ENCODE measurements around the gene NCKAP1. TPM values are rescaled to one million over a fixed set of nuclear protein-coding genes. Genes with fewer than 3 reads are reported as not detected.
"Not testable (repeated sequence)": the region's sequence is repeated elsewhere in the genome, so short reads cannot be mapped to it uniquely, and the experiment has no call there.

The NCKAP1 gene
- total and polyA plus RNA-seq, 12 donors, result 26.8 to 134 (median 104) TPM

DNA sequence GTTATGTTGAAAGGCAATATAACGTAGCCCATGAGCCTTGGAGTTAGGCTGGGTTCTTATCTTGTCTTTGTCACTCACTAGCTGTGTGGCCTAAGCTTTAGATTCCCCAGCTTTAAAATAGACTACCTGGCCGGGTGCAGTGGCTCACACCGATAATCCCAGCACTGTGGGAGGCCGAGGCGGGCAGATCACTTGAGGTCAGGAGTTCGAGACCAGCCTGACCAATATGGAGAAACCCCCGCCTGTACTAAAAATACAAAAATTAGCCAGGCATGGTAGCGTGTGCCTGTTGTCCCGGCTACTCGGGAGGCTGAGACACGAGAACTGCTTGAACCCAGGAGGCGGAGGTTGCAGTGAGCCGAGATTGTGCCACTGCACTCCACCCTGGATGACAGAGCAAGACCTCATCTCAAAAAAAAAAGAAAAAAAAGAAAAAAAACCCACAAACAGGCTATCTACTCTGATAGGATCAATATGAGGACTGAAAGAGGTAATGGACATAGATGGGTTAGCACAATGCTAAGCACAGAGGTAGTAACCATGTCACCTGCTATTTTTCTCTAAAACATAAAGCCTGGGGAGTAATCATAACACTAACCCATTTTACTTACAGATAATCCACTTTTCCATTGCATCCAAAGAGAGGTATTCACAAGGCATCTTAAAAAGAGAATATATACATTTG, 43.9 kb downstream of the NCKAP1 start:
- Histone ChIP-seq H3K36me3 (replicated peaks in 1 of 2) (peaks cover 0 to 8% of the 10 kb centered on the region in 2 donors), H3K27ac (no peak overlapping the region), H3K9me3 (replicated peaks in 1 of 3) (no peaks in the 10 kb centered on the region), H3K4me3 (no peak overlapping the region), H3K4me1 (replicated peaks in 1 of 2) (no peaks in the 10 kb centered on the region), H3K27me3 (no peaks in the 10 kb centered on the region)
- no peak for DNase-seq
- TF ChIP-seq, protein P1, sequence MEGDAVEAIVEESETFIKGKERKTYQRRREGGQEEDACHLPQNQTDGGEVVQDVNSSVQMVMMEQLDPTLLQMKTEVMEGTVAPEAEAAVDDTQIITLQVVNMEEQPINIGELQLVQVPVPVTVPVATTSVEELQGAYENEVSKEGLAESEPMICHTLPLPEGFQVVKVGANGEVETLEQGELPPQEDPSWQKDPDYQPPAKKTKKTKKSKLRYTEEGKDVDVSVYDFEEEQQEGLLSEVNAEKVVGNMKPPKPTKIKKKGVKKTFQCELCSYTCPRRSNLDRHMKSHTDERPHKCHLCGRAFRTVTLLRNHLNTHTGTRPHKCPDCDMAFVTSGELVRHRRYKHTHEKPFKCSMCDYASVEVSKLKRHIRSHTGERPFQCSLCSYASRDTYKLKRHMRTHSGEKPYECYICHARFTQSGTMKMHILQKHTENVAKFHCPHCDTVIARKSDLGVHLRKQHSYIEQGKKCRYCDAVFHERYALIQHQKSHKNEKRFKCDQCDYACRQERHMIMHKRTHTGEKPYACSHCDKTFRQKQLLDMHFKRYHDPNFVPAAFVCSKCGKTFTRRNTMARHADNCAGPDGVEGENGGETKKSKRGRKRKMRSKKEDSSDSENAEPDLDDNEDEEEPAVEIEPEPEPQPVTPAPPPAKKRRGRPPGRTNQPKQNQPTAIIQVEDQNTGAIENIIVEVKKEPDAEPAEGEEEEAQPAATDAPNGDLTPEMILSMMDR (IDR thresholded peaks at IDR 0.05), result no peak
- TF ChIP-seq POLR2A (IDR thresholded peaks at IDR 0.05), result no peak
- WGBS, 4 donors, result 93 to 98% (median 96%) methylated on average over 13 of the region's 13 CpGs
- intact Hi-C loops (cut with DNase I), result no loop called here

DNA sequence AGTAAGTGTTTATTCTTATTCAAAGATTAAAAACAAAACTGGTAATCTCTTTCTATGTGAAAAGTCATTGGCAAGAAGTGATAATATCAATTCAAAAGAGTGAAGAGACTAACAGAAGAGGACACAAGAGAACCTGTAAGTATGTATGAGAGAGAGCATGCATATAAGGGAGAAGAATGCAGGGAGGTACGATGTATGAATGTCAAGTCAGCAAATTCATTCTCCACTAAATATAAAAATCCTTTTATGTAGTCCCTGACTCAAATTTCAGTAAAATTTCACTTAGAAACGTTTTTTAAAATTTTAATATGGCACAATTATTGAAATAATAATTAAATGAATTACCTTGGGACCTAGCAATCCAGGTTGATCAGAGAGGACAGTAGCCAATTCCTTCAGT, 55.3 kb downstream of the NCKAP1 start:
- H3K27ac ChIP-seq, result no peak overlapping the region
- 47 to 64% (median 56%) methylated on average over 2 of the region's 2 CpGs for WGBS, 4 donors
- DNase-seq, result no peak
- no peaks in the 10 kb centered on the region for H3K4me1 ChIP-seq (replicated peaks in 1 of 2)
- H3K9me3 ChIP-seq (replicated peaks in 1 of 3), result no peaks in the 10 kb centered on the region
- H3K27me3 ChIP-seq, result no peaks in the 10 kb centered on the region
- H3K36me3 ChIP-seq (replicated peaks in 1 of 2), result peaks cover 0 to 33% of the 10 kb centered on the region in 2 donors
- intact Hi-C loops (cut with DNase I), result no loop called here
- TF ChIP-seq, protein P1 (IDR thresholded peaks at IDR 0.05), result no peak
- TF ChIP-seq POLR2A (IDR thresholded peaks at IDR 0.05), result no peak
- no peak overlapping the region for H3K4me3 ChIP-seq

DNA sequence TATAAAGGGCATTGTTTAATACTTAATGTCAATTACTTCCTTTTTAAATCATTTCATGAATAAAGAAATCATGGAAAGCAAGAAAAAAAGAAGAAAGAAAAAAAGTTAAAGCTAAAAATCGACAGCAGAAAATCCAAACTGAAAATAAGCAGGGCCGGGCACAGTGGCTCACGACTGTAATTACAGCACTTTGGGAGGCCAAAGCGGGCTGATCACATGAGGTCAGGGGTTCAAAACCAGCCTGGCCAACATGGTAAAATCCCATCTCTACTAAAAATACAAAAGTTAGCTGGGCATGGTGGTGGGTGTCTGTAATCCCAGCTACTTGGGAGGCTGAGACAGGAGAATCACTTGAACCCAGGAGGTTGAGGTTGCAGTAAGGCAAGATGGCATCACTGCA, 56.8 kb downstream of the NCKAP1 start:
- H3K4me3 ChIP-seq; intact Hi-C loops (cut with DNase I); H3K9me3 ChIP-seq (replicated peaks in 1 of 3); H3K27ac ChIP-seq; H3K27me3 ChIP-seq; DNase-seq; H3K4me1 ChIP-seq (replicated peaks in 1 of 2): not testable (repeated sequence)
- peaks cover 0 to 33% of the 10 kb centered on the region in 2 donors for H3K36me3 ChIP-seq (replicated peaks in 1 of 2)
- 78 to 83% (median 81%) methylated on average over 4 of the region's 4 CpGs for WGBS, 4 donors

DNA sequence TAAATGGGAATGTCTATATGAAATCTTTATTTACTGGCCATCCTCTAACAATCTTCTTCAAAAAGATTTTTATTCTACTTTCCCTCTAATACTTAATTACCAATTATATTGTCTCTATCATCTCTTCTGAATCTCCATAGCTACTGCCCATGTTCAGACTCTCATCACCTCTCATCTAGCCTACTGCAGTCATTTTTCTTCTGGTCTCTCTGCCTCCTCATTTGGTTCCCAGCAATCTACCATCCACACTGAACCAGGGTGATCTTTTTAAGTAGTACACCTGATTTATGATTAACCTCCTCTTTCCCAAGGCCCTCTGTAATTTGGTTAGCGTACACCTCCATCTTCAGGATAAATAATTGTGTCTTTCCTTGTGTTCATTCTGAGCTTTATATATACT, 57.6 kb downstream of the NCKAP1 start:
- no peak for DNase-seq
- Histone ChIP-seq H3K4me3 (no peak overlapping the region), H3K27ac (no peak overlapping the region), H3K36me3 (replicated peaks in 1 of 2) (peaks cover 0 to 31% of the 10 kb centered on the region in 2 donors), H3K27me3 (no peaks in the 10 kb centered on the region), H3K4me1 (replicated peaks in 1 of 2) (no peaks in the 10 kb centered on the region), H3K9me3 (replicated peaks in 1 of 3) (no peaks in the 10 kb centered on the region)
- no peak for TF ChIP-seq POLR2A (IDR thresholded peaks at IDR 0.05)
- TF ChIP-seq, protein P1 (IDR thresholded peaks at IDR 0.05), result no peak
- intact Hi-C loops (cut with DNase I), result no loop called here
- WGBS, 4 donors, result 95 to 100% (median 98%) methylated on average over 1 of the region's 1 CpG

DNA sequence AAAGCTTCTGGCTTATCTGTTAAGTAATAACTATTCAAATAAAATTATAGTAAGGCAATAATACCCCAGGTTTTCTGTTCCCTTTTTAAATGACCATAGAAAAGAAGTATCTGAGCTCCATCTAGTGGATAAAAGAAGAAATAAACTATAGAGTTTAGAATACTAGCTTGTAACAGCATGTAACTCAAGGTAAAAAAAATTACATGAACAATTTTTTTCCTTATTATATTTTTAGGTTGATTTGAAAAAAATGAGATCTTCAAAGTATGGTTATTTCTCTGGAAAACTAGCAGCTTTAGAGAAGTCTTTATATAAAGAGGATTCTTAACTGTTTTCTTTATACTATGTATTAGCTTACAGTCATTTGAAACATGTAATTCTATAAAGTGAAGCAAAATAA, 58.1 kb downstream of the NCKAP1 start:
- Histone ChIP-seq H3K4me1 (replicated peaks in 1 of 2) (no peaks in the 10 kb centered on the region), H3K27ac (no peak overlapping the region), H3K36me3 (replicated peaks in 1 of 2) (peaks cover 0 to 26% of the 10 kb centered on the region in 2 donors), H3K4me3 (no peak overlapping the region), H3K27me3 (no peaks in the 10 kb centered on the region), H3K9me3 (replicated peaks in 1 of 3) (no peaks in the 10 kb centered on the region)
- DNase-seq, result no peak
- TF ChIP-seq, protein P1 (IDR thresholded peaks at IDR 0.05), result peak; percentile 39 to 77 (median 66)
- TF ChIP-seq POLR2A (IDR thresholded peaks at IDR 0.05), result no peak
- intact Hi-C loops (cut with DNase I), result no loop called here
